ENCODE data around the gene ADCY5.

- TF ChIP-seq CTCF (IDR thresholded peaks at IDR 0.05 in 2 of 3, conservative IDR thresholded peaks at IDR 0.05 in 1 of 3; ENCODE audit: borderline replicate concordance in 1 of 3, insufficient read depth in 1 of 3, low read depth in 2 of 3, low read length in 2 of 3) = no peak
- no peak for TF ChIP-seq RAD21 (IDR thresholded peaks at IDR 0.05; ENCODE audit: low read depth)
- TF ChIP-seq POLR2AphosphoS5 (IDR thresholded peaks at IDR 0.05; ENCODE audit: low read depth, low read length) = no peak
These were observed 81.3 kb downstream of the ADCY5 start for GRCh38 chr3:123367467-123368154.
